HCT116 (cell line): Measurements from ENCODE around the gene C2CD3. TPM values are rescaled to one million over a fixed set of nuclear protein-coding genes. Genes with fewer than 3 reads are reported as not detected.

Experiments
- ATAC-seq: fragments of 200-7000 bp; cut with Tn5 transposase; 2 replicates; pipeline ENCODE4 v1.9.1; 2020; ENCODE audit warnings: mild to moderate bottlenecking, moderate library complexity
- BruUV-seq: library from RNA; stranded (reverse); fragments of 400-500 nt; replicated peaks from 2 replicates; lab custom pipeline; 2021; lab: Mats Ljungman, UMichigan
- CTCF ChIA-PET: fragments of 300-600 bp; sonication (Branson Sonifier 250); formaldehyde crosslinking; loops from one replicate; lab custom pipeline; 2021; ENCODE audit warnings: antibody characterized with exemption; lab: Charles Lee
- POLR2A ChIA-PET: fragments of 300-600, 350-600 bp; sonication (Branson Sonifier 250); formaldehyde crosslinking; loops from one replicate; lab custom pipeline; 2021; ENCODE audit warnings: antibody characterized with exemption; lab: Charles Lee
- RAD21 ChIA-PET, 2 experiments: fragments of 300-600 bp; sonication (Branson Sonifier 250); formaldehyde crosslinking; loops; one replicate each; lab custom pipeline; 2023; ENCODE audit warnings: low total read pairs in 2 of 2; ENCODE audit not compliant: uncharacterized antibody in 2 of 2, unreplicated experiment in 2 of 2, low non-redundant PET in 1 of 2; lab: Charles Lee
- DNase-seq: peaks from one replicate; pipeline ENCODE4 v3.0.0-alpha.2; 2010; ENCODE audit warnings: low read depth, low spot score
- H2AFZ ChIP-seq: fragments of 200-600 bp; shearing (Covaris generic), sonication (generic); 2 replicates; pipeline ENCODE4 v1.6.1; 2017; ENCODE audit warnings: low read depth, mixed run types, mixed read lengths, antibody characterized with exemption, low read length; ENCODE audit not compliant: poor library complexity, severe bottlenecking
- H3K27ac ChIP-seq: 2 replicates; pipeline ENCODE4 v1.5.1; 2012; ENCODE audit warnings: low read depth, low read length
- H3K27me3 ChIP-seq: fragments of 200-600 bp; sonication (generic); 2 replicates; pipeline ENCODE4 v1.6.1; 2016; ENCODE audit warnings: mixed run types, low read length, mixed read lengths; ENCODE audit not compliant: insufficient read depth
- H3K36me3 ChIP-seq, 2 experiments: fragments of 200-500 bp in 1 of 2; fragments of 200-600 bp in 1 of 2; sonication (Bioruptor generic) in 1 of 2; sonication (generic) in 1 of 2; 2 replicates each; pipeline versions ENCODE4 v1.5.1 to v1.6.1; 2014 to 2016; ENCODE audit warnings: low read length in 2 of 2, inconsistent platforms in 1 of 2, mixed read lengths in 1 of 2, mixed run types in 1 of 2; ENCODE audit not compliant: insufficient read depth in 2 of 2, control insufficient read depth in 1 of 2
- H3K4me1 ChIP-seq, 2 experiments: fragments of 200-600 bp in 1 of 2; sonication (generic) in 1 of 2; 2 replicates each; pipeline versions ENCODE4 v1.5.1 to v1.6.1; 2012 to 2017; ENCODE audit warnings: low read length in 2 of 2, inconsistent platforms in 1 of 2, mild to moderate bottlenecking in 1 of 2, mixed read lengths in 1 of 2, mixed run types in 1 of 2, moderate library complexity in 1 of 2; ENCODE audit not compliant: insufficient read depth in 2 of 2, control insufficient read depth in 1 of 2
- H3K4me2 ChIP-seq: fragments of 200-600 bp; sonication (generic); 2 replicates; pipeline ENCODE4 v1.6.1; 2017; ENCODE audit warnings: mixed run types, low read length, mixed read lengths
- H3K4me3 ChIP-seq, 2 experiments: fragments of 200-600 bp in 1 of 2; sonication (generic) in 1 of 2; replicated peaks in 1 of 2; 2 replicates each; pipeline ENCODE4 v1.5.1; 2011 to 2016; ENCODE audit warnings: low read length in 2 of 2, control low read depth in 1 of 2, low read depth in 1 of 2, mild to moderate bottlenecking in 1 of 2, mixed read lengths in 1 of 2, mixed run types in 1 of 2
- H3K79me2 ChIP-seq: fragments of 200-600 bp; sonication (generic); 2 replicates; pipeline ENCODE4 v1.6.1; 2017; ENCODE audit warnings: mild to moderate bottlenecking, mixed run types, low read length, moderate library complexity, mixed read lengths; ENCODE audit not compliant: insufficient read depth
- H3K9ac ChIP-seq: fragments of 200-600 bp; sonication (generic); 2 replicates; pipeline ENCODE4 v1.6.1; 2016; ENCODE audit warnings: low read length, mixed read lengths
- H3K9me2 ChIP-seq: fragments of 200-600 bp; sonication (generic), shearing (Covaris generic); 2 replicates; pipeline ENCODE4 v1.6.1; 2017; ENCODE audit warnings: mixed run types, mild to moderate bottlenecking, moderate library complexity; ENCODE audit not compliant: insufficient read depth
- H3K9me3 ChIP-seq, 2 experiments: fragments of 200-500 bp in 1 of 2; fragments of 200-600 bp in 1 of 2; sonication (Bioruptor generic) in 1 of 2; sonication (generic) in 1 of 2; 2 replicates each; pipeline ENCODE4 v1.6.1; 2014 to 2017; ENCODE audit warnings: low read length in 2 of 2, mixed read lengths in 2 of 2, inconsistent platforms in 1 of 2, low read depth in 1 of 2, mild to moderate bottlenecking in 1 of 2, mixed run types in 1 of 2, moderate library complexity in 1 of 2; ENCODE audit not compliant: control insufficient read depth in 1 of 2, insufficient read depth in 1 of 2
- H4K20me1 ChIP-seq: fragments of 200-600 bp; sonication (generic), shearing (Covaris generic); 2 replicates; pipeline ENCODE4 v1.6.1; 2017; ENCODE audit warnings: mixed run types, mild to moderate bottlenecking, moderate library complexity; ENCODE audit not compliant: insufficient read depth
- CBX3 ChIP-seq: IDR thresholded peaks from 2 replicates; pipeline ENCODE4 v1.6.1; 2012; ENCODE audit warnings: low read depth
- CTCF ChIP-seq, 3 experiments: fragments of 200-600 bp in 1 of 3; sonication (generic) in 1 of 3; IDR thresholded peaks in 2 of 3; conservative IDR thresholded peaks in 1 of 3; 2 replicates each; pipeline ENCODE4 v1.5.1; 2012 to 2017; ENCODE audit warnings: low read depth in 2 of 3, low read length in 2 of 3, antibody characterized with exemption in 1 of 3, borderline replicate concordance in 1 of 3, control low read depth in 1 of 3, mild to moderate bottlenecking in 1 of 3, mixed read lengths in 1 of 3, mixed run types in 1 of 3, moderate library complexity in 1 of 3; ENCODE audit not compliant: insufficient read depth in 1 of 3
- EZH2 ChIP-seq: fragments of 200-600 bp; sonication (generic); IDR thresholded peaks from 2 replicates; pipeline ENCODE4 v1.6.1; 2017; ENCODE audit warnings: antibody characterized with exemption, mixed run types
- EZH2phosphoT487 ChIP-seq: fragments of 200-600 bp; IDR thresholded peaks from 2 replicates; pipeline ENCODE4 v1.6.1; 2018; ENCODE audit warnings: antibody characterized with exemption, borderline replicate concordance
- POLR2A ChIP-seq: IDR thresholded peaks from 2 replicates; pipeline ENCODE4 v1.7.0; 2011; ENCODE audit warnings: borderline replicate concordance; ENCODE audit not compliant: insufficient read depth, insufficient read length; ENCODE audit errors: extremely low read depth
- intact Hi-C: fragments of 100-400 bp; cut with micrococcal nuclease; formaldehyde crosslinking; loops from 2 replicates; pipeline ENCODE4 v1.10.0; 2022
- total RNA-seq: library from RNA; stranded (reverse); gene quantifications from one replicate; pipeline ENCODE4 v1.2.1, GENCODE V29; 2021; ENCODE audit not compliant: unreplicated experiment

The C2CD3 gene
- total RNA-seq, 1 experiment from 2014 or later = 30.6 TPM

- H3K27ac ChIP-seq = no peak overlapping the region
- intact Hi-C loops = loop anchor here (5.0 kb wide), 1 partner anchor 191 kb away; the partner anchor contains the start of genes C2CD3 and PPME1
- no peaks in the 10 kb centered on the region for H3K9me3 ChIP-seq
- no peak for TF ChIP-seq EZH2phosphoT487
- no peak for TF ChIP-seq CBX3
- no peak for TF ChIP-seq CTCF (IDR thresholded peaks at IDR 0.05 in 2 of 3, conservative IDR thresholded peaks at IDR 0.05 in 1 of 3; ENCODE audit: borderline replicate concordance in 1 of 3, insufficient read depth in 1 of 3, low read depth in 2 of 3, low read length in 2 of 3)
- TF ChIP-seq POLR2A = no peak
- no peak for TF ChIP-seq EZH2
- peak overlapping the region; percentile 91 for H3K4me2 ChIP-seq
- ATAC-seq (no peak), DNase-seq (no peak)
- H3K27me3 ChIP-seq = no peaks in the 10 kb centered on the region
- ChIA-PET RAD21 (no interaction called here), POLR2A (interaction anchor here (0.6 kb wide), 1 partner anchor 17 kb away, joined by 3 read pairs; no protein-coding TSS in a partner anchor), CTCF (interaction anchor here (1.4 kb wide), 1 partner anchor 274 kb away, joined by 3 read pairs; no protein-coding TSS in a partner anchor)
- H3K36me3 ChIP-seq = 0 out of 4 replicates have a peak, but pooled peaks cover 0 to 2% of the 10 kb centered on the region in 2 experiments
- peaks cover 16 to 37% of the 10 kb centered on the region in 2 experiments for H3K4me1 ChIP-seq
- H3K79me2 ChIP-seq = 0 out of 2 replicates have a peak, but pooled peaks cover 3% of the 10 kb centered on the region
- no peak overlapping the region for H2AFZ ChIP-seq
- H3K4me3 ChIP-seq = peak overlapping the region; percentile 57 to 66; a peak in 3 of 4 replicates
- H4K20me1 ChIP-seq = no peaks in the 10 kb centered on the region
- H3K9me2 ChIP-seq = no peaks in the 10 kb centered on the region
- BruUV-seq = no TSS peak
- H3K9ac ChIP-seq = peak overlapping the region; percentile 66
Measured at GRCh38 chr11:73981051-73981805, 189.6 kb downstream of the C2CD3 start.
